Hippocampal formation (tissue), 2 donors: ENCODE results near the gene REN.

Source experiments
- DNase-seq, 2 donors: peaks; one replicate each; lab custom pipeline; 2025; lab: John Stamatoyannopoulos, UW

The REN gene

DNA sequence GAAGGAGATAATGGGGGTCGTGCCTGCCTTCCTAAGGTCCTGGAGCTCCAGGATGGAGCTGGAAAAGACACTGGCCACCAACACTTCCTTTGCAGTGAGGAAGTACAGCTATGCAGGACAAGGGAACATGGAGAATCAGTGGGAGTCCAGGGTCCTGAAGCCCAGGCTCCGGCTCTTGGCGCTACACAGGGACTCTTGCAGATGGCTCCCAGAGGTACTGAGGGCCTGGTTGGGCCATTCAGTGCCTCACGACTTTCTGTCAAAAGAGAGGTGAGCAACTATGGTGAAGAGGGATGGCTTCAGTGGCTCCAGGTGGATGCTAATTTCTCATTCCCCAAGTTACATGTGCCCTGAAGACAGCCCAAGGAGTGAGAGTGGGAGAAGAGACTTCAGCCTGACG lies 12.5 kb downstream of the REN start:
- DNase-seq, result no peak

- no peak for DNase-seq
Measured at GRCh38 chr1:204152310-204153044, 13.7 kb downstream of the REN start.

DNA sequence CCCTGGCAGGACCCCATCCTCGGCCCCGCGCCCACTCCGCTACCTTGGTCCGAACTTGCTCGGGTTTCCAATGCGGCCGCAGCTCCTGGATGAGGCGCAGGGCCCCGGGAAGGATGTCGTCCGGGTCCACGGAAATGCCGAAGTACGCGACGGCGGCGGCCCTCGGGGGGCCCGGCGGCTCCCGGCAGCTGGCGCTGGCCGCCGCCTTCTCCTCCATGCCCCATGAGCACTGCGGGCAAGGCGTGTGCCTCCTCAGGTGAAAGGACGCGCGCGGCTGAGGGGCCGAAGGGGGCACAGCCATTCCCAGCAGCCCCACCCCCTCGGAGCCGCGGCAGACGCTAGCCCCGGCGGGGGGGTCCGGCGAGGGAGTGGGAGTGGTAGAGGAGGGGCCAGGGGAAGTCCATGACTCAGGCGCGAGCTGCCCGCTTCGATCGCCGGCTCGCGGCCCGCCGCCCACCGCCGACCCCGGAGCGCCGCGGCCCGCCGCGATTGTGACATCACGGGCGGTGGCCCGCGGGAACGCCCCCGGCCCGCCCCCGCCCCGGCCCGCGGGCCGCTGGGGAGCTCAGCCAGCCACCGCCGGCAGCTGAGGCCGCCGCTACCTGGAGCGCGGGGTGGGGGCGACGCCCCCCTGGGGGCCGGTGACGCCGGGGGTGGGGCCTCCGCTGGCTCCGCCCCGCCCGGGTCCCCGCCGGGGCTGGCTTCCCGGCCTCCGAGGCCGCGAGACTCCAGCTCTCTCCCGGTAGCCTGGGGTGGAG lies 14.4 kb downstream of the REN start, which contains the start of gene ETNK2:
Gene ETNK2, minus strand, starts transcription at position 493 of the 758 bp plus-strand sequence. Its CDS starts 192 bp downstream, at position 301.
- no peak for DNase-seq

GRCh38 chr1:204150702-204151551 lies 15.2 kb downstream of the REN start:
- DNase-seq, result no peak

GRCh38 chr1:204149635-204150565 lies 16.2 kb downstream of the REN start:
- DNase-seq, result no peak

- DNase-seq, result no peak
Measured at GRCh38 chr1:204149107-204149506, 17.0 kb downstream of the REN start.

GRCh38 chr1:204147406-204148383 lies 18.4 kb downstream of the REN start:
- DNase-seq, result no peak

- DNase-seq, result no peak
Measured at GRCh38 chr1:204146965-204147364, 19.2 kb downstream of the REN start.

DNA sequence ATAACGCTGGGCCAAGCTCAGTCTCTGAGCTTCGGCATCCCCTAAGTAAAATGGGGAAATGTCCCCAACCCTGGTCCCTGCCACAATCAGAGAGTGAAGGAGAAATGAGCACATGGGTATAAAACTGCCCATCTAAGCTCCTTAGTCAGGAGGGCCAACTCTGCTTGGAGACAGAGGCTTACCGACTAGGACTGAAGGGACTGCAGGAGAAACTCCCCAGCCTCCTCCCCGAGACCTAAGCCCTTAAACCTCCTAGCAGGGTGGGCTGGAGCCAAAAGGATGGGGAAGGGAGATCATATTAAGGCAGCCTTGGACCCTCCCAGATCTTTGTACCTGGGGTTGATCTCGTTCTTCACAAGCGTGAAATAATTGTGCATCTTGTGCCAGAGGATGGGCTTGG lies 19.8 kb downstream of the REN start:
- no peak for DNase-seq

GRCh38 chr1:204145033-204145504 lies 21.1 kb downstream of the REN start:
- DNase-seq, result no peak

GRCh38 chr1:204143276-204144041 lies 22.7 kb downstream of the REN start:
- no peak for DNase-seq

DNA sequence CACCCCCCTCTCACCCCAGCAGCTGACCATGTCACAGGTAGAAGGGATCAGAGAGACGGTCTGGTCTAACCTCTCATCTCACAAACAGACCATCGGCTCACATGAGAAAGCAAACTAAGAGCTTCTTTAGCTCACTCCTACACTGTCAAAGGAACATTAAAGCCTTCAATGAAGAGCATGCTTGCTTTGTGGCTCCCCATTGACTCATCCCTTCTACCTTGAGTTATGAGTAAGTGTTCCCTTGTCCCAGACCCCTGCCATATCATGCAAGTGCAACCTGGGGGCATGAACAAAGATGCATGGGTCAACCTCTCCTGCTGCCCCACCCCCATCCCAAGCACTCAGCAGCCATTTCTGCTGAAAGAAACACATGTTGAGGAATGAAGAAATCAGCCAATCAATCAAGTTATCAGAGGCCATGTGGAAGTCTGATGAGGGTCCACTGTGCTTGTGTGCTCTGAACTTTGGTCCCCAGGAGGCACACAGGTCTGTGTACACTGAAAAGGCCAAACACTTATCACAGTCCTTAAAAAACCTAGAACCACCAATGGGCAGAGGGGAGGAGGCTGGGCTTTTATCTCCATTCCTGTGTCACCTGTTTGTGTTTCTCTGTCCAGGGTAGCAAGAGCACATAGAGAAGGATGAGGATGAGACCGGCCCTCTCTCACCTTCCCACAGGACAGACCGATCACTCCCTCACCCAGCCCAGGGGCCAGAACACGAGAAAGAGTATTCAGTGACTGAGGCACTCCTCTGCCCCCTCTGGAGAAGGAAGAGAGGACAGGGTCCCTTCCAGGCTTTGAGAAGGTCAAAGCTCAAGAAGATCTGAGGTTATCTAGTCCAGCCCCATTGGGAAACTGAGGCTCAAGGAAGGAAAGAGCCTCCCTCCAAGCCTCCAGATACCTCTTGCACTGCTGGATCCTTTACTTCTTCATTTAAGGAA lies 23.8 kb downstream of the REN start:
- no peak for DNase-seq

- DNase-seq, result no peak
Measured at GRCh38 chr1:204141131-204141530, 25.0 kb downstream of the REN start.

GRCh38 chr1:204139952-204140351 lies 26.2 kb downstream of the REN start:
- DNase-seq, result no peak

GRCh38 chr1:204139088-204139487 lies 27.0 kb downstream of the REN start:
- no peak for DNase-seq

- DNase-seq, result no peak
Measured at GRCh38 chr1:204136814-204137213, 29.3 kb downstream of the REN start.

- no peak for DNase-seq
Measured at GRCh38 chr1:204134103-204134502, 32.0 kb downstream of the REN start.

- no peak for DNase-seq
Measured at GRCh38 chr1:204132718-204133117, 33.4 kb downstream of the REN start.
